ENCODE results near the gene TM9SF2. TPM values are rescaled to one million over a fixed set of nuclear protein-coding genes. Genes with fewer than 3 reads are reported as not detected.

Gene TM9SF2
- polyA plus RNA-seq, 3 donors: 54.0 to 255 (median 218) TPM

- Histone ChIP-seq H2AFZ (ENCODE audit: insufficient read depth, low read depth, low read length, poor library complexity, severe bottlenecking) (no peak overlapping the region), H3K36me3 (replicated peaks in 1 of 2; ENCODE audit: control insufficient read depth in 1 of 2, insufficient read depth in 2 of 2, low read length in 2 of 2) (peaks cover 3 to 24% of the 10 kb centered on the region in 2 donors), H4K20me1 (ENCODE audit: insufficient read depth, low read length) (peaks cover 100% of the 10 kb centered on the region), H3K27me3 (ENCODE audit: control insufficient read depth in 2 of 2, insufficient read depth in 2 of 2, low read length in 2 of 2) (no peaks in the 10 kb centered on the region), H3K4me3 (replicated peaks in 1 of 3; ENCODE audit: low read depth in 2 of 3, low read length in 3 of 3) (no peak overlapping the region), H3K9me3 (replicated peaks in 1 of 2; ENCODE audit: control insufficient read depth in 1 of 2, insufficient read depth in 1 of 2, low read length in 2 of 2) (no peaks in the 10 kb centered on the region), H3K79me2 (ENCODE audit: insufficient read depth, low read length) (peaks cover 100% of the 10 kb centered on the region), H3K27ac (ENCODE audit: low read depth in 1 of 2, low read length in 2 of 2) (peak overlapping the region in 1 of 2 donors; percentile 75), H3K9ac (ENCODE audit: insufficient read depth, low read length, poor library complexity, severe bottlenecking) (no peak overlapping the region), H3K4me1 (ENCODE audit: control insufficient read depth in 1 of 2, insufficient read depth in 2 of 2, low read length in 2 of 2) (peaks cover 37 to 48% of the 10 kb centered on the region in 2 donors), H3K4me2 (replicated peaks; ENCODE audit: extremely low read depth, low read length, poor library complexity, severe bottlenecking) (no peak overlapping the region)
- Mint-ChIP-seq H3K4me1 (peaks cover 72% of the 10 kb centered on the region), H3K27ac (peak overlapping the region in 1 of 7 donors; percentile 60), H3K27me3 (ENCODE audit: low read depth in 3 of 3) (no peaks in the 10 kb centered on the region), H3K4me3 (no peak overlapping the region), H3K36me3 (peaks cover 23 to 26% of the 10 kb centered on the region in 2 donors), H3K9me3 (peaks cover 0 to 2% (median 0%) of the 10 kb centered on the region in 7 donors)
- 81% methylated on average over 2 of the region's 4 CpGs for WGBS (ENCODE audit: insufficient coverage)
- DNase-seq: no peak
- intact Hi-C loops (cut with micrococcal nuclease): loop anchor here in 1 of 2 donors (5.0 to 10.0 kb wide), 2 partner anchors 67 to 95 kb away; partner anchors contain the start of gene CLYBL
- no peak for TF ChIP-seq CTCF (IDR thresholded peaks at IDR 0.05)
Measured at GRCh38 chr13:99509479-99509878, 8.2 kb downstream of the TM9SF2 start.

GRCh38 chr13:99514801-99515200 is 13.5 kb downstream of the TM9SF2 start:
- H3K27me3 Mint-ChIP-seq (ENCODE audit: low read depth in 3 of 3): no peaks in the 10 kb centered on the region
- TF ChIP-seq CTCF (IDR thresholded peaks at IDR 0.05): no peak
- 100% methylated on average over 1 of the region's 4 CpGs for WGBS (ENCODE audit: insufficient coverage)
- no peak overlapping the region for H3K4me3 Mint-ChIP-seq
- H3K9me3 Mint-ChIP-seq: no peaks in the 10 kb centered on the region
- peaks cover 6 to 8% of the 10 kb centered on the region in 2 donors for H3K4me1 ChIP-seq (ENCODE audit: control insufficient read depth in 1 of 2, insufficient read depth in 2 of 2, low read length in 2 of 2)
- no peak overlapping the region for H3K4me3 ChIP-seq (replicated peaks in 1 of 3; ENCODE audit: low read depth in 2 of 3, low read length in 3 of 3)
- peaks cover 42% of the 10 kb centered on the region for H3K4me1 Mint-ChIP-seq
- no peaks in the 10 kb centered on the region for H3K27me3 ChIP-seq (ENCODE audit: control insufficient read depth in 2 of 2, insufficient read depth in 2 of 2, low read length in 2 of 2)
- no peak overlapping the region for H3K9ac ChIP-seq (ENCODE audit: insufficient read depth, low read length, poor library complexity, severe bottlenecking)
- no peaks in the 10 kb centered on the region for H3K9me3 ChIP-seq (replicated peaks in 1 of 2; ENCODE audit: control insufficient read depth in 1 of 2, insufficient read depth in 1 of 2, low read length in 2 of 2)
- H4K20me1 ChIP-seq (ENCODE audit: insufficient read depth, low read length): peaks cover 100% of the 10 kb centered on the region
- H3K27ac ChIP-seq (ENCODE audit: low read depth in 1 of 2, low read length in 2 of 2): peak overlapping the region in 1 of 2 donors; percentile 26
- DNase-seq: no peak
- peaks cover 100% of the 10 kb centered on the region for H3K79me2 ChIP-seq (ENCODE audit: insufficient read depth, low read length)
- peaks cover 31 to 42% of the 10 kb centered on the region in 2 donors for H3K36me3 Mint-ChIP-seq
- H3K36me3 ChIP-seq (replicated peaks in 1 of 2; ENCODE audit: control insufficient read depth in 1 of 2, insufficient read depth in 2 of 2, low read length in 2 of 2): peaks cover 15 to 36% of the 10 kb centered on the region in 2 donors
- H2AFZ ChIP-seq (ENCODE audit: insufficient read depth, low read depth, low read length, poor library complexity, severe bottlenecking): no peak overlapping the region
- intact Hi-C loops (cut with micrococcal nuclease): no loop called here
- H3K27ac Mint-ChIP-seq: peak overlapping the region in 2 of 7 donors; percentile 11 to 16
- H3K4me2 ChIP-seq (replicated peaks; ENCODE audit: extremely low read depth, low read length, poor library complexity, severe bottlenecking): no peak overlapping the region

Measured in CD14-positive monocyte (primary cell).